Measurements from ENCODE around the gene QPRT. TPM values are rescaled to one million over a fixed set of nuclear protein-coding genes. Genes with fewer than 3 reads are reported as not detected.

QPRT gene
- total RNA-seq, 1 experiment from 2014 or later, result 27.9 TPM

DNA sequence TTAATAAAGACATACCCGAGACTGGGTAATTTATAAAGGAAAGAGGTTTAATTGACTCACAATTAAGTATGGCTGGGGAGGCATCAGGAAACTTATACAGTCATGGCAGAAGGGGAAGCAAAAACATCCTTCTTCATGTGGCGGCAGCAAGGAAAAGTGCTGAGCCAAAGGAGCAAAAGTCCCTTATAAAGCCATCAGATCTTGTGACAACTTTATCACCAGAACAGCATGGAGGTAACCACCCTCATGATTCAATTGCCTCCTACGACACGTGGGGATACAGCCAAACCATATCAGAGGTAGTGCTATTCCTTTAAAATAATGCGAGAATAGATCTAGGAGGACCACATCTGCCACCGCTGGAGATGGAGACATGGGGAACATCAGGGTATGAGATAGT lies 57.8 kb downstream of the QPRT start:
- intact Hi-C loops (cut with micrococcal nuclease; ENCODE audit: unreplicated experiment), result no loop called here
- in situ Hi-C loops (cut with HindIII; ENCODE audit: low pct_unique_long_range_greater_than_20kb, low sequenced_read_pairs), result no loop called here
- H3K27ac ChIP-seq (ENCODE audit: low read length), result no peak overlapping the region
- ChIA-PET POLR2A (no interaction called here), CTCF (no interaction called here)
- no peaks in the 10 kb centered on the region for H3K4me1 ChIP-seq (ENCODE audit: control insufficient read depth, insufficient read depth, low read length)
- H3K9me3 ChIP-seq (ENCODE audit: control insufficient read depth, insufficient read depth, low read depth, low read length), result no peaks in the 10 kb centered on the region
- no TSS peak for BruUV-seq (replicated peaks)
- H3K36me3 ChIP-seq (ENCODE audit: control insufficient read depth, insufficient read depth, low read length), result no peaks in the 10 kb centered on the region
- DNase-seq (ENCODE audit: low read depth, low spot score) (no peak), ATAC-seq (no peak)
- no peak overlapping the region for H3K4me3 ChIP-seq (ENCODE audit: low read depth in 2 of 2, low read length in 2 of 2)
- H3K27me3 ChIP-seq (ENCODE audit: control insufficient read depth, insufficient read depth, low read length), result no peaks in the 10 kb centered on the region
- TF ChIP-seq TCF7L2 (IDR thresholded peaks at IDR 0.05; ENCODE audit: low read depth, low read length), result no peak
- TF ChIP-seq, protein P1, sequence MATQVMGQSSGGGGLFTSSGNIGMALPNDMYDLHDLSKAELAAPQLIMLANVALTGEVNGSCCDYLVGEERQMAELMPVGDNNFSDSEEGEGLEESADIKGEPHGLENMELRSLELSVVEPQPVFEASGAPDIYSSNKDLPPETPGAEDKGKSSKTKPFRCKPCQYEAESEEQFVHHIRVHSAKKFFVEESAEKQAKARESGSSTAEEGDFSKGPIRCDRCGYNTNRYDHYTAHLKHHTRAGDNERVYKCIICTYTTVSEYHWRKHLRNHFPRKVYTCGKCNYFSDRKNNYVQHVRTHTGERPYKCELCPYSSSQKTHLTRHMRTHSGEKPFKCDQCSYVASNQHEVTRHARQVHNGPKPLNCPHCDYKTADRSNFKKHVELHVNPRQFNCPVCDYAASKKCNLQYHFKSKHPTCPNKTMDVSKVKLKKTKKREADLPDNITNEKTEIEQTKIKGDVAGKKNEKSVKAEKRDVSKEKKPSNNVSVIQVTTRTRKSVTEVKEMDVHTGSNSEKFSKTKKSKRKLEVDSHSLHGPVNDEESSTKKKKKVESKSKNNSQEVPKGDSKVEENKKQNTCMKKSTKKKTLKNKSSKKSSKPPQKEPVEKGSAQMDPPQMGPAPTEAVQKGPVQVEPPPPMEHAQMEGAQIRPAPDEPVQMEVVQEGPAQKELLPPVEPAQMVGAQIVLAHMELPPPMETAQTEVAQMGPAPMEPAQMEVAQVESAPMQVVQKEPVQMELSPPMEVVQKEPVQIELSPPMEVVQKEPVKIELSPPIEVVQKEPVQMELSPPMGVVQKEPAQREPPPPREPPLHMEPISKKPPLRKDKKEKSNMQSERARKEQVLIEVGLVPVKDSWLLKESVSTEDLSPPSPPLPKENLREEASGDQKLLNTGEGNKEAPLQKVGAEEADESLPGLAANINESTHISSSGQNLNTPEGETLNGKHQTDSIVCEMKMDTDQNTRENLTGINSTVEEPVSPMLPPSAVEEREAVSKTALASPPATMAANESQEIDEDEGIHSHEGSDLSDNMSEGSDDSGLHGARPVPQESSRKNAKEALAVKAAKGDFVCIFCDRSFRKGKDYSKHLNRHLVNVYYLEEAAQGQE (IDR thresholded peaks at IDR 0.05; ENCODE audit: insufficient read depth in 1 of 2, low read depth in 2 of 2, low read length in 1 of 2), result no peak
- no peak for TF ChIP-seq SIN3A (IDR thresholded peaks at IDR 0.05; ENCODE audit: borderline replicate concordance, insufficient read depth, low read depth, low read length)
- TF ChIP-seq POLR2AphosphoS5 (IDR thresholded peaks at IDR 0.05; ENCODE audit: low read depth, low read length), result no peak
- TF ChIP-seq, protein P2, sequence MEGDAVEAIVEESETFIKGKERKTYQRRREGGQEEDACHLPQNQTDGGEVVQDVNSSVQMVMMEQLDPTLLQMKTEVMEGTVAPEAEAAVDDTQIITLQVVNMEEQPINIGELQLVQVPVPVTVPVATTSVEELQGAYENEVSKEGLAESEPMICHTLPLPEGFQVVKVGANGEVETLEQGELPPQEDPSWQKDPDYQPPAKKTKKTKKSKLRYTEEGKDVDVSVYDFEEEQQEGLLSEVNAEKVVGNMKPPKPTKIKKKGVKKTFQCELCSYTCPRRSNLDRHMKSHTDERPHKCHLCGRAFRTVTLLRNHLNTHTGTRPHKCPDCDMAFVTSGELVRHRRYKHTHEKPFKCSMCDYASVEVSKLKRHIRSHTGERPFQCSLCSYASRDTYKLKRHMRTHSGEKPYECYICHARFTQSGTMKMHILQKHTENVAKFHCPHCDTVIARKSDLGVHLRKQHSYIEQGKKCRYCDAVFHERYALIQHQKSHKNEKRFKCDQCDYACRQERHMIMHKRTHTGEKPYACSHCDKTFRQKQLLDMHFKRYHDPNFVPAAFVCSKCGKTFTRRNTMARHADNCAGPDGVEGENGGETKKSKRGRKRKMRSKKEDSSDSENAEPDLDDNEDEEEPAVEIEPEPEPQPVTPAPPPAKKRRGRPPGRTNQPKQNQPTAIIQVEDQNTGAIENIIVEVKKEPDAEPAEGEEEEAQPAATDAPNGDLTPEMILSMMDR (IDR thresholded peaks at IDR 0.05), result no peak

DNA sequence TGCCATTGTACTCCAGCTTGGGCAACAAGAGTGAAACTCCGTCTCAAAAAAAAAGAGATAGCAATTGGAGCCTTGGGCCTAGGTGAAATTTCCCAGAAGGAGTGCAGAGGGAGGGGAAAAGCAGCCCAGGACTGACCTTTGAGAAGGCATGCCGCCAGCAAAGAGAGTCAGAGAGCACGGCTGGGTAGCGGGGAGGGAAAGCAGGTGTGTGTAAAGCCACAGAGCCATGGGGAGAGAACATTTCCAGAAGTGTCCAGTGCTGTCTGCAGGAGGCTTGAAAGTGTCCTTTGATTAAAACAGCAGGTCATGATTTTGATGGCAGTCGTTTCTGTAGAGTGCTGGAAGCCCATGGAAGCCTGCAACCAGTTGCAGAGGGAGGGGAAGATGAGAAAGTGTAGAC lies 58.7 kb downstream of the QPRT start:
- no peak for DNase-seq (ENCODE audit: low read depth, low spot score)
- Histone ChIP-seq H3K36me3 (ENCODE audit: control insufficient read depth, insufficient read depth, low read length) (no peaks in the 10 kb centered on the region), H3K4me3 (ENCODE audit: low read depth in 2 of 2, low read length in 2 of 2) (no peak overlapping the region), H3K4me1 (ENCODE audit: control insufficient read depth, insufficient read depth, low read length) (no peaks in the 10 kb centered on the region), H3K27me3 (ENCODE audit: control insufficient read depth, insufficient read depth, low read length) (no peaks in the 10 kb centered on the region), H3K9me3 (ENCODE audit: control insufficient read depth, insufficient read depth, low read depth, low read length) (no peaks in the 10 kb centered on the region), H3K27ac (ENCODE audit: low read length) (no peak overlapping the region)
- ATAC-seq, result no peak
- CTCF ChIA-PET, result no interaction called here
- POLR2A ChIA-PET, result no interaction called here
- intact Hi-C loops (cut with micrococcal nuclease; ENCODE audit: unreplicated experiment) (no loop called here), in situ Hi-C loops (cut with HindIII; ENCODE audit: low pct_unique_long_range_greater_than_20kb, low sequenced_read_pairs) (no loop called here)
- no peak for TF ChIP-seq SIN3A (IDR thresholded peaks at IDR 0.05; ENCODE audit: borderline replicate concordance, insufficient read depth, low read depth, low read length)
- TF ChIP-seq, protein P2 (IDR thresholded peaks at IDR 0.05), result no peak
- TF ChIP-seq, protein P1 (IDR thresholded peaks at IDR 0.05; ENCODE audit: insufficient read depth in 1 of 2, low read depth in 2 of 2, low read length in 1 of 2), result no peak
- TF ChIP-seq POLR2AphosphoS5 (IDR thresholded peaks at IDR 0.05; ENCODE audit: low read depth, low read length), result no peak
- no peak for TF ChIP-seq TCF7L2 (IDR thresholded peaks at IDR 0.05; ENCODE audit: low read depth, low read length)
- no TSS peak for BruUV-seq (replicated peaks)
